Activated CD4-positive, alpha-beta T cell treated with anti-CD3 and anti-CD28 coated beads, Interleukin-2, amount 10 ng/mL, durations not matched to agents 24 days and 14 days (primary cell): ENCODE results near the gene PTPA. TPM values are rescaled to one million over a fixed set of nuclear protein-coding genes. Genes with fewer than 3 reads are reported as not detected.

Experiments used
- DNase-seq: peaks from one replicate; pipeline ENCODE4 v3.0.0; 2022
- H3K27ac Mint-ChIP-seq: one replicate; pipeline ENCODE4 v1.8.0; 2022; ENCODE audit warnings: mild to moderate bottlenecking, mixed read lengths
- H3K27me3 Mint-ChIP-seq: one replicate; pipeline ENCODE4 v1.8.0; 2022; ENCODE audit warnings: mixed read lengths
- H3K36me3 Mint-ChIP-seq: one replicate; pipeline ENCODE4 v1.8.0; 2022; ENCODE audit warnings: low read depth, mild to moderate bottlenecking, mixed read lengths
- H3K4me1 Mint-ChIP-seq: one replicate; pipeline ENCODE4 v1.8.0; 2021; ENCODE audit warnings: mixed read lengths
- H3K4me3 Mint-ChIP-seq: one replicate; pipeline ENCODE4 v1.8.0; 2022; ENCODE audit warnings: mild to moderate bottlenecking, moderate library complexity, mixed read lengths
- H3K9me3 Mint-ChIP-seq: one replicate; pipeline ENCODE4 v1.8.0; 2021; ENCODE audit warnings: mixed read lengths
- intact Hi-C: fragments of 100-400 bp; cut with micrococcal nuclease; formaldehyde crosslinking; loops from one replicate; pipeline ENCODE4 v1.15.1; 2023
- total RNA-seq: library from RNA; stranded (reverse); gene quantifications from 2 replicates; pipeline ENCODE4 v1.2.3, GENCODE V29; 2022

Gene PTPA
- total RNA-seq, 1 donor from 2014 or later: 107 TPM

DNA sequence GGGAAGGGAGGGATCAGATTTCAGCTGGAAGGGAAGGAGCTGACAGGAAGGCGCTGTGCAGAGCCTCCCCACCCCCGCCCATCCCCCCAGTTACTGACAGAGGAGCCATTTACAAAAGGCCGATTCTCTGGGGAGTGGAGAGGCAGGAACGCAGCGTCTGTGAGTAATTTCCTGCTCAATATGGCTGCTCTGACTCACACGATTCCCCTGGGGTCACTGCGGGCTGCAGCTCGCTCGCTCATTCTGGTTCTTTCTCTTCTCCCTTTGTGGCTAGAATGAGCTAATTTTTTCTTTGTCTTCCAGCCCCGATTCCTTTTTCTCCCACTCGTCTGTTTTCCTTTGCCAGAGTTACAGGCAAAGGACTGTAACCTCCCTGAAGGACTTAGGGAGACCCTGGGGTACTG lies 28.8 kb downstream of the PTPA start:
- H3K4me3 Mint-ChIP-seq: peak overlapping the region; percentile 80
- peak; percentile 93 for DNase-seq

DNA sequence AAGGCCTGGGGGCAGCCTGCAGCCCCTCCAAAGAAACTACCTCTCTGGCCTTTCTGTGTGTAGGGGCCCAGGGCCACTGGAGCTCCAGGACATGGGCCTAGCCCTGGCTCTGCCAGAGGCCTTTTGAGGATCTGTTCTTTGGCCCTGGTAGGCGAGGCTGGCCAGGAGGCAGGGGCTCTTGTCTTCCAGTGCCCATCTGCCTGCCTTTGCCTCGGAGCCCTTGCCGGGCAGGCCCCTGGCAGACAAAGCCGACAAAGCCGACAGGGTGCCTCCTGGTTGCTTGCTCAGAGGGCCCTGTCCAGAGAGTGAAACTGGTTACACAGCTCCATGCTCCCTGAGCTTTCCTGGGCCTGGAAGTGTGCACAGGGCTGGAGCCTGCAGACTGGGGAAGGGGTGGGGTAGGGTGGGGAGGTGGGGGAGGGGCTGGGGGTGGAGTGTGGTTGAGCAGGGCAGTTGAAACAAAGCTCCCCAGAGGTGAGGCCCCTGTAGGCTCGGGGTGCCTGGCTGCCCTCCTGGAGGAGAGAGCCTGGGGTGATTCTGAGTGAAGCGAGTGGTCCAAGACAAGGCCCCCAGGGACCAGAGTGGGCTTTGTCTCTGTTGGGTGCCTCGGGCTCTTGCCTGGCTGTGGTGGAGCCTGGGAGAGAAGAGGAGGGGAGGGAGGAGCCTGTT lies 29.3 kb downstream of the PTPA start:
- peak overlapping the region; percentile 93 for H3K27ac Mint-ChIP-seq
- DNase-seq: peak; percentile 66
- H3K9me3 Mint-ChIP-seq: no peaks in the 10 kb centered on the region
- peak overlapping the region; percentile 80 for H3K4me3 Mint-ChIP-seq
- peaks cover 15% of the 10 kb centered on the region for H3K36me3 Mint-ChIP-seq
- H3K27me3 Mint-ChIP-seq: no peaks in the 10 kb centered on the region
- peaks cover 37% of the 10 kb centered on the region for H3K4me1 Mint-ChIP-seq
- intact Hi-C loops: loop anchor here (1.0 to 5.0 kb wide), 3 partner anchors 38 to 347 kb away; partner anchors contain the start of gene IER5L

More for the DNA sequence above, 28.8 kb downstream of the PTPA start:
- H3K27ac Mint-ChIP-seq: peak overlapping the region; percentile 93
- H3K4me1 Mint-ChIP-seq: peaks cover 37% of the 10 kb centered on the region
- intact Hi-C loops: loop anchor here (1.0 to 5.0 kb wide), 5 partner anchors 38 to 484 kb away; partner anchors contain the start of gene IER5L
- no peaks in the 10 kb centered on the region for H3K9me3 Mint-ChIP-seq
- H3K36me3 Mint-ChIP-seq: peaks cover 18% of the 10 kb centered on the region
- no peaks in the 10 kb centered on the region for H3K27me3 Mint-ChIP-seq

DNA sequence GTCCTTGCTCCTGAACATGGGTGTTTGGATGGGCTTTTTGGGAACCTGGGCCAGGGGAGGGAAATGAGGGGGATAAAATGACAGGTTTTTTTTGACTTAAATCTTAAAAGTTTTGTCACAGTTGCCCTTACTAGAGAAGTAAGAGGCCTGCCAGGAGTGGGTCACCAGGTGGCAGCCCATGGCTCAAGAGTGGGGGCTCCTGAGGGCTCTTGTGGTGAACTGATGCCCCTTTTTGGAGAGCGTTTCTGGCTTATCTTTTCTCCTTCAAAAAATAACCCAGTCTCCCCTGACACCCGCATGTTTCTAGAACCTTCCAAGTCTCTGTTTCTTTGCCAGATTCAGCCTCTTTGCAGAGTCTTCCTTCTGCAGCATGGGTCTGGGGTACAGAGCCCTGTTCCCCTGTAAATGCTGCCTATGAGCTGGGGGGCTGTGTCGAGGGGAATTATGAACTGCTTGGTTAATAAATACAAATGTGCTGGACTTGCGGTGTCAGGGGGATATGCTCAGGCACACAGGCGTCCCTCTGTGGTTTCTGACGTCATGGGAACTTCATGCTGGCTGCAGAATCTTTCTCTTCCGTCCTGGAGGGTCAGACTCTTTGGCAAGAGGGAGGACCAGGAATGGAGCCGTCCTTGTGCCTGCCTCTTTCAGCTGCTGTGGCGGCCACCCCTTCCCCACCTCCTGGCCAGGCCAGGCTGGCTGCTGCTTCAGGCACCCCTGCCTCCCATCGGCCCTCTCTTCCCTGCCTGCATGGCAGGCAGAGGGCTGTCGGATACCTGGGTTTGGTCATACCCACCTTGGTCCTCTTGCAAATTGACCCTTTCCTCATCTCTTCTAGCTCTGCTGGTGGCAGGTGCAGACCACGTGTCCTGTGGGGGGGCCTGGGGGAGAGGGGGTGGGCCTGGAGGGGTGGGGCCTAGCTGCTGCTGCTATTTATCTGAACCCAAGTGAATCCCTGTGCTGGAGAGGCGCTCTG lies 30.1 kb downstream of the PTPA start:
- intact Hi-C loops: loop anchor here (5.0 kb wide), 2 partner anchors 96 to 346 kb away; no protein-coding TSS in a partner anchor
- H3K27me3 Mint-ChIP-seq: no peaks in the 10 kb centered on the region
- H3K4me1 Mint-ChIP-seq: peaks cover 38% of the 10 kb centered on the region
- H3K9me3 Mint-ChIP-seq: no peaks in the 10 kb centered on the region
- peak overlapping the region; percentile 93 for H3K27ac Mint-ChIP-seq
- H3K36me3 Mint-ChIP-seq: peaks cover 18% of the 10 kb centered on the region
- peak overlapping the region; percentile 80 for H3K4me3 Mint-ChIP-seq
- DNase-seq: peak; percentile 81

DNA sequence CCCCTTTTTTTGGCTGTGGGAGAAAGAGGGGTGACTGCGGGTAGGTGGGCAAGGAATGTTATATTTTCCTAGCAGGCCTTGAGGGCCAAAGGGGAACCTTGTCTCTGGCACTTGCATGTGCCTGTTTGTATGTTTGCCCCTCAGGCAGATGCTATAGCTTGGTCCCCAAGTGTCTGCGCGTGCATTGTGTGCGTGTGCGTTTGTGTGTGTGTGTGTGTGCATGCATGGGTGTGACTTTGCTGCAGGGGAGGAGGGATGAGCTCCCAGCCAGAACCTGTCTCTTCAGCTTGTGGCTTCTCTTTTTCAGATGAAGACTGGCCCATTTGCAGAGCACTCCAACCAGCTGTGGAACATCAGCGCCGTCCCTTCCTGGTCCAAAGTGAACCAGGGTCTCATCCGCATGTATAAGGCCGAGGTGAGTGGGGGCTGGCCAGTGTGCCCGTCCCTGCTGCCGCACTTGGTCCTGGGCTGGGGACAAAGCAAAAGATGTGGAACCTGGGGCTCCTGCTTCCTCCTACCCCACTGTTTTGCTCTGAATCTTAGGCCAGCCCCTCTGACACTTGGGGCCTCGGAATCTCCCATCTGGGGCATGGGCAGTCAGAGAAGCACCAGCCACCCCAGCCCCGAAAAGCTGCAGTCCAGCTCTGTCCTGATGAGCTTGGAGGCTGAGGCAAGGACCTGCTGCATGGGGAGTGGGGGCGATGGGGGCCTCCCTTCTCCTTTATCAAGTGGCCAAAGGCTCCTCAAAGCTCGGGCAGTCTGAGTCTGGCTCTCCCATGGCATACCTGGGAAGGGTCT lies 31.1 kb downstream of the PTPA start:
- peaks cover 20% of the 10 kb centered on the region for H3K36me3 Mint-ChIP-seq
- H3K4me1 Mint-ChIP-seq: peaks cover 38% of the 10 kb centered on the region
- DNase-seq: no peak
- H3K4me3 Mint-ChIP-seq: peak overlapping the region; percentile 80
- intact Hi-C loops: loop anchor here (5.0 kb wide), 2 partner anchors 95 to 345 kb away; no protein-coding TSS in a partner anchor
- H3K9me3 Mint-ChIP-seq: no peaks in the 10 kb centered on the region
- H3K27me3 Mint-ChIP-seq: no peaks in the 10 kb centered on the region
- H3K27ac Mint-ChIP-seq: peak overlapping the region; percentile 93

DNA sequence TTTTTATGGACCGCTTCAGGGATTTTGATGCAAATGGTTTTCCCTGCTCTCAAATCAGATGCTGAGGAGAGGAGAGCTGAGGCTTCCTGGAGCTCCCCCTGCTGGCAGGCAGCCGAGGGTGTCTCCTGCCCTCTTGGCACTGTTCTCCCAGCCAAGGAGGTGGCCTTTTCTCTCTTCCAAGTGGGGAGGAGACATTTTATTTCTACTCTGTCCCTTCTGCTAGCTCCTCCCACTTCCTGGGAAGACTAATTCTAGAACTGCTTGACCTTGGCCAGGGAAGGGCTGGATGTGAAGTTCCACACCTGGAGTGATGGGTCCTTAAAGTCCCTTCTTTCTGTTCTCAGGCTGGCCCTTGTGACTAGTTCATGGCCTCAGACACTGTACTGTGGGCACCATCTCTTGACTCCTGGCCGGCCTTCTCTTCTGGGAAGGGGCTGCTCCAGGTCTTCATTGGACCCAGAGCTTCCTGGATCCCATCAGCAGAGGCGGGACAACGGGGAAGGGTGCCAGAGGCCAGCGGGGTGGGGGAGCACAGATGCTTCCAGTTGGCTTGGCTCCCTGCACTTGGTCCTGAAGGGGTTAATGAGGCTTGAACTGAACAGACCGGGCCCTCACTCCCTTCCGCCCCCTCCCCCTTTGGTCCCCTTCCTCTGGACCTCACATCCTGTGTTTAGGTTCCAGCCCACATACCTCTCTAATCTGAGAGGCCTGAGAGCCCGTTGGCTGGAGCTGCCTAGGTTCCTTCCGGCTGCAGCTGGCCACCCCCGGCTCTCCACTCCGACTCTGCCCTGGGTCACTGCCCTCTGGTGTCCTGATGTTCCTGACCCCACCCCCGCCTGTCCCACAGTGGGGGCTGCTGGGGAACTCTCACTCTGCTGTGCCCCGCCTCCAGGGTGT lies 32.1 kb downstream of the PTPA start:
- Mint-ChIP-seq H3K4me1 (peaks cover 38% of the 10 kb centered on the region), H3K27me3 (no peaks in the 10 kb centered on the region), H3K9me3 (no peaks in the 10 kb centered on the region), H3K4me3 (peak overlapping the region; percentile 15), H3K36me3 (peaks cover 20% of the 10 kb centered on the region), H3K27ac (peak overlapping the region; percentile 74)
- intact Hi-C loops: loop anchor here (5.0 kb wide), 2 partner anchors 94 to 344 kb away; no protein-coding TSS in a partner anchor
- DNase-seq: peak; percentile 92

DNA sequence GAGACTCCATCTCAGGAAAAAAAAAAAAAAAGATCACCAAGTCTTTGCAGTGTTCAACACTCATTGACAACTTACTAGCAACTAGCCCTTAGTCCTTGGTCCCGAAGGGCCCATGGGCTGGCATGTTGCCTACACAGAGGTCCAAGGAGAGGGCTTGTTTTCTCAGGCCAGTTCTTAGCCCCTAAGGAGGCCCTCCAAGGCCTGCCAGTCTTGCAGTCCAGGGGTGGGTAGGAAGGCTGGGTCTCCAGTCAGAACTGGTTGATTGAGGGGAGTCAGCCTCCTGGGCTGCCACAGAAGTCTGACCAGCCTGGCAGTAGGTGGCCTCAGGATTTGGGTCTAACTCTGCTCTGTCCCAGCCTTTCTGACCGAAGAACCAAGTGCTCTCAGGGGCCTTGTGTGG lies 34.1 kb downstream of the PTPA start:
- no peak for DNase-seq
- intact Hi-C loops: no loop called here
- Mint-ChIP-seq H3K9me3 (no peaks in the 10 kb centered on the region), H3K4me3 (no peak overlapping the region), H3K36me3 (peaks cover 22% of the 10 kb centered on the region), H3K27ac (no peak overlapping the region), H3K27me3 (no peaks in the 10 kb centered on the region), H3K4me1 (peaks cover 31% of the 10 kb centered on the region)

DNA sequence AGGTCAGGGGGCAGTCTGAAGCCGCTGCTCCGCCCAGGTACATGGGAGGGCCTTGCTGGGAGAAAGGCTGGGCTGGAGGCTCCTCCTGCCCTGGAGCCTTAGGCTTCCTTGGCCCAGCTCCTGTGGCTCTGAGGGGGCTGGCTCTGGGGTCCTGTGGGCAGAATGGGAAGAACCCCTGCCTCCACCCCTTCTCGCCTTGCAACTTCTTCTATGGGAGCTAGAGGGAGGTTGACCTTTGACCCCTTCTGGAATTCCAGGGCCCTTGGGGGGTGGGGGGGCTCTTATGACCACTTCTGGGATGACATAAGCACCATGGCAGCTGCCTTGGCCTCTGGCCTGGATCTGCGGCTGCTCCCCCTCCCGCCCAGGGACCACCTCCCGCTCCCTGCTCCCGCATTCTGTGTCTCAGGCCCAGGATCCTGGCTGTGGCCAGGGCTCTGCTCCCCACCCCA lies 34.7 kb downstream of the PTPA start:
- Mint-ChIP-seq H3K4me1 (peaks cover 29% of the 10 kb centered on the region), H3K27ac (no peak overlapping the region), H3K9me3 (no peaks in the 10 kb centered on the region), H3K27me3 (no peaks in the 10 kb centered on the region), H3K36me3 (peaks cover 22% of the 10 kb centered on the region), H3K4me3 (no peak overlapping the region)
- intact Hi-C loops: no loop called here
- no peak for DNase-seq

DNA sequence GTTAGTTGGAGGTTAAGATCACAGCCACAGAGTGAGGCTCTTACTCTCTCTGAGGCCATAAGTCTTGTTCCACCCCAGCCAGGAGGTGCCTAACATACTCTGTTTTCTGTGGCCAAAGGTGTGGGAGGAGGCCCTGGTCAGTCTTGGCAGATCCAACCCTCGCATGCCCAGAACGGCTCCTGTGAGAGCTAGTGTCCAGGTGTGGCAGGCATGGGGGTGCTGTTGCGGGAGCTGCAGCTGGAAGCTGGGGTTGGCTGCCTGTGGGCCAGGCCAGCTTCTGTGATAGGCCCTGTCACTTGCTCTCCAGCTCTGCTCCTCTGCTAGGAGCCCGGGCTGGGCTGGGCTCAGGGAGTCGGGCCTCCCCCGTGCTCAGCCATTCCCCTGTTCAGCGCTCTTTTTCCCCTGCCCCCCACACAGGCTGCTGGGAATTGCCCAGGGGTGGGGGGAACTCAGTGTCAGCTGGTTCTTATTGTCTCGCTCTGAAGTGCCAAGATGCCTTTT lies 35.3 kb downstream of the PTPA start:
- Mint-ChIP-seq H3K36me3 (peaks cover 24% of the 10 kb centered on the region), H3K27me3 (no peaks in the 10 kb centered on the region), H3K4me1 (peaks cover 25% of the 10 kb centered on the region), H3K27ac (peak overlapping the region; percentile 36), H3K4me3 (no peak overlapping the region), H3K9me3 (no peaks in the 10 kb centered on the region)
- intact Hi-C loops: no loop called here
- no peak for DNase-seq

DNA sequence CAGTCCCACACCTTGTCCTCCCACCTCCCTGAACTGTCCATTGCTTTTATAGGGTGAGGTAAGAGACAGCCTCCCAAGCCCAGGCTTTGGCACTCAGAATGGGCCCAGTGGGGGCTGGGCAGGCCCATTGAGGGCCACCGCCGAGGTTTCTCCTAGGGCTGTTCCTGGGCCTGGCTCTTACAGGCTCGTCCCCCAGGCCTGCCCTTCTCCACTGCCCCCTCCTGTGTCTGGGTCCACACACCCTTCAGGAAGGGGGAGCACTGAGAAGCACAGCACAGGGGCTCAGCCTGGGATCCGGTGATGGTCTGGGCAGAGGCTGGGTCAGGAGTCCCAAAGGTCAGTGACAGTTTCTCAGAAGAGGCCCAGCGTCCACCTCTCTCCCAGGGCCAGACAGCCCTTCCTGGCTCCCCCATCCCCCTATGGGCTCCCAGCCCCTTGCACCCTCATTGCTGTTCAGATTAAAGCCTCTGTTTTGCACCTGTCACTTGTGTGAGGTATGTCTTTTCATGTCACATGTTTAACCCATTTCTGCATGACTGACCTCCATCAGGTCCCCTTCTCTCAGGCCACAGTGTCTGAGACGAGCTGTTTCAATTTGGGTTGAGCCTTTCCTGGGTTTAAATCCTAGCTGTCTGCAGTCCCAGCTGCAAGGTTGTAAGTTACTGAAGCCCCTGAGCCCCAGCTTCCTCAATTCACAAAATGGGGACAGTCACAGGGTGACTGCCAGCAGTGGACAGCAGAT lies 37.4 kb downstream of the PTPA start:
- Mint-ChIP-seq H3K4me3 (no peak overlapping the region), H3K4me1 (peaks cover 12% of the 10 kb centered on the region), H3K36me3 (peaks cover 23% of the 10 kb centered on the region), H3K27me3 (no peaks in the 10 kb centered on the region), H3K27ac (no peak overlapping the region), H3K9me3 (no peaks in the 10 kb centered on the region)
- no peak for DNase-seq
- intact Hi-C loops: no loop called here

DNA sequence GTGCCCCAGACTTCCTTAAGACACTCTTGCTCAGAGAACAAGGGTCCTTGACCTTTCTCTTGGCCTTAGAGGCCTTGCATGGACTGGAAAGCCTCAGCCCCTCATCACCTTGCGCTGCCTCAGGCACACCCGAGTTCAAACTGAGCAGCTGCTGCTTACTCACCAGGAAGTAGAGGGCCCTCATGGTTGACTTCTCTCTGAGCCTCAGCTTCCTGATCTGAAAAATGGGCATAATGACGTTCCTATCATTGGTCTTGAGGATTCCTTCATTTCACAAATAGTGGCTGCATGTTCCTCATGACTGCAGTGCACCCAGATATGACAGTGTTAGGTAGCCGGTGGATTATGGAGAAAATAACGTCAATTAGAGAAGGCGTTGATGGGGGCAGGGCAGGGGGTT lies 38.2 kb downstream of the PTPA start:
- no peaks in the 10 kb centered on the region for H3K9me3 Mint-ChIP-seq
- H3K4me1 Mint-ChIP-seq: peaks cover 9% of the 10 kb centered on the region
- intact Hi-C loops: no loop called here
- no peak for DNase-seq
- H3K4me3 Mint-ChIP-seq: no peak overlapping the region
- peak overlapping the region; percentile 1 for H3K27ac Mint-ChIP-seq
- peaks cover 18% of the 10 kb centered on the region for H3K36me3 Mint-ChIP-seq
- no peaks in the 10 kb centered on the region for H3K27me3 Mint-ChIP-seq

DNA sequence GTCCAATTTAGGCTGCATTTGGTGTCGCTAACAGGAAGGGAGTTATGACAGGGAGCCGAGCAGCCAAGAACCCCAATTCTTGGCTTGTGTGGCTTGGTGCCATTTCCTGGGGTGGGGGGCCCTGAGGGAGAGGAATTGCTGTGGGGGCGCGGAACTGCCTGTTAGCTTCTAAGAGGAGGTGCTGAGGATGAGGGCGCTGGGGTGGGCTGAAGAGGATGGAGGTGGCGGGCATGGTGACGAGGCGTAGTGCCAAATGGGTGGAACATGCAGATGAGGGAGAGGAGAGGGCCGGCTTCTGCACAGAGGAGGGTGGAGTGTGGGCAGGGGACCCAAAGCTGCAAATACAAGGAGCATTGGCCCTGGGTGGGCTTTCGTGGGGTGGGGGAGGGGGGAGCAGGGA lies 38.9 kb downstream of the PTPA start:
- Mint-ChIP-seq H3K9me3 (no peaks in the 10 kb centered on the region), H3K4me1 (peaks cover 9% of the 10 kb centered on the region), H3K27me3 (no peaks in the 10 kb centered on the region), H3K36me3 (peaks cover 18% of the 10 kb centered on the region), H3K4me3 (no peak overlapping the region), H3K27ac (no peak overlapping the region)
- intact Hi-C loops: no loop called here
- DNase-seq: no peak

DNA sequence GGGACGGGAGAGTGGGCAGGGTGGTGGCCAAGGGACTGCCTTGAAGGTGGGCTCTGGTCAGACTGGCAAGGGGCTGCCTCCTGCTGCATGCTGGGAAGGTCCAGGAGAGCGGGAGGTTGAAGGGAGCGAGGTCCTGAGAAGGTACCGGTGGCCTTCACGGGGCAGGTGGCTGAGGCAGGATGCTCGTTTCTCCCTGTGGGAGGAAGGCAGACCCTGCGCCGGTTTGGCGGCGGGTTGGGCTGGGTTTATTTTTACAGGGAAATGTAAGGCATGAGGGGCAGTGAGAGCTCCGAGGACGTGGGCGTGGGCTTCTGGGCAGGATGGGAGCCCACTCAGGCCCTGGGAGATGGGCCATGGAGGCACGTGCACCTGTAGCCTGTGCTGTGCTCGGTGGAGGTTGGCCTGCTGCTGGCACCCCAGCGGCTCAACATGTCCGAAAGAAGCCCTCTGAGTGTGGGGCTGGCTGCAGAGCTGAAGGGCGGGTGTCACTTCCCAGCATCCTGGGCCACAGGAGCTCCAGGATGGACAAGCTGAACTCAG lies 39.5 kb downstream of the PTPA start:
- intact Hi-C loops: no loop called here
- H3K9me3 Mint-ChIP-seq: no peaks in the 10 kb centered on the region

More for the DNA sequence above, 39.5 kb downstream of the PTPA start:
- H3K36me3 Mint-ChIP-seq: peaks cover 18% of the 10 kb centered on the region
- DNase-seq: no peak
- H3K27me3 Mint-ChIP-seq: no peaks in the 10 kb centered on the region
- no peak overlapping the region for H3K4me3 Mint-ChIP-seq
- no peak overlapping the region for H3K27ac Mint-ChIP-seq
- H3K4me1 Mint-ChIP-seq: peaks cover 9% of the 10 kb centered on the region
